Stomach (tissue), 4 donors: ENCODE data around the gene HEMK1.

Experiments
- EP300 ChIP-seq: sonication (generic); formaldehyde crosslinking; IDR thresholded peaks from one replicate; pipeline ENCODE4 v1.6.1; 2017; ENCODE audit warnings: antibody characterized with exemption
- POLR2A ChIP-seq, 4 donors: fragments of 450-650 bp; IDR thresholded peaks; one replicate each; pipeline ENCODE4 v1.6.1; 2016; ENCODE audit warnings: antibody characterized with exemption in 4 of 4, control low read depth in 2 of 4, mild to moderate bottlenecking in 1 of 4, moderate library complexity in 1 of 4
- POLR2AphosphoS5 ChIP-seq, 3 donors: sonication (generic); formaldehyde crosslinking; IDR thresholded peaks; one replicate each; pipeline ENCODE4 v1.6.1; 2016; ENCODE audit warnings: antibody characterized with exemption in 3 of 3
- TF ChIP-seq, protein P1 (sequence below), 7 experiments: fragments of 450-650 bp in 4 of 7; fragments of 200-600 bp in 3 of 7; sonication (generic) in 3 of 7; IDR thresholded peaks; one replicate each; pipeline ENCODE4 v1.5.1; 2016 to 2019; ENCODE audit warnings: antibody characterized with exemption in 7 of 7, control low read depth in 2 of 7, mild to moderate bottlenecking in 1 of 7

DNA sequence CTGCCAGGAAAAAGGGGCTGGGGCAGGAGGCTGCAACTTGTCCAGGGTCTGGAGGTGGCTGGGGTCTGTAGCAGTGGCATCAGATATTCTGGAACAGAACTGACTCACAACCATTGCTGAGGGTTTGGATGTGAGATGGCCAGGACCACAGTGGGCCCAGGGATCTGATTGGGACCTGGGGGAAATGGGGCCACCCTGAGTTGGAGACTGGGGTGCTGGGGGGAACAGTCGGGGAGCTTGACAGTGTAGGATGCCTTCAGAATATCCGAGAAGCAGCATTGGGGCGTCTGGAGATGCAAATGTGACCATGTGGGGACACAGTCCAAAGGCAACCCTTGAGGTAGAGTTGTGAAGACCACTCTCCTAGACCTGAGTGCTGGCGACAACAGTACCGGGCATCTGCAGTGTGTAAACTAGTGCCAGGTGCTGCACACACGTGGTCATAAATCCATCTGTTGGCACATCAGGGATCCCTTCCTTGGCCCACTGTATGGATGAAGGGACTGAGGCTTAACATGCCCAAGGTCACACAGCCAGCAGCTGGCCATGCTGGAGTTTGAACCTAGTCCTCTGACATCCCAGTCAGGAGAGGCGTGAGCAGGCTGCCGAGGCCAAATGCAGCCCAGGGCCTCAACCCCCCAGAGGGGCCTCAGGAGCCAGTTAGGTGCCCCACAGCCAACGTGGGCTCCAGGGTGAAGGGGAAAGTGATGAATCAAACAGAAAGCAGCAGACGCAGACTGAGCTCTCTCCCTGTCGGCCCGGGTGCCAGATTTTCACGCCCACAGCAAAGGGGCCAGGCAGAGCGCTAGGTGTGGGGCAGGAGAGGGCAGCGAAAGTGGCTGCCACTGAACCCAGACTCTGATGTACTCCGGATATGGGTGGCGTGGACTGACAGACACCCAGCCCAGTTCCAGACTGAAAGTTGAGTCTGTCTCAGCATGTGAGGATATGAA lies 18.8 kb downstream of the HEMK1 start:
- TF ChIP-seq POLR2AphosphoS5 (IDR thresholded peaks at IDR 0.05) (no peak), EP300 (no peak), POLR2A (IDR thresholded peaks at IDR 0.05) (no peak)
- TF ChIP-seq, protein P1, sequence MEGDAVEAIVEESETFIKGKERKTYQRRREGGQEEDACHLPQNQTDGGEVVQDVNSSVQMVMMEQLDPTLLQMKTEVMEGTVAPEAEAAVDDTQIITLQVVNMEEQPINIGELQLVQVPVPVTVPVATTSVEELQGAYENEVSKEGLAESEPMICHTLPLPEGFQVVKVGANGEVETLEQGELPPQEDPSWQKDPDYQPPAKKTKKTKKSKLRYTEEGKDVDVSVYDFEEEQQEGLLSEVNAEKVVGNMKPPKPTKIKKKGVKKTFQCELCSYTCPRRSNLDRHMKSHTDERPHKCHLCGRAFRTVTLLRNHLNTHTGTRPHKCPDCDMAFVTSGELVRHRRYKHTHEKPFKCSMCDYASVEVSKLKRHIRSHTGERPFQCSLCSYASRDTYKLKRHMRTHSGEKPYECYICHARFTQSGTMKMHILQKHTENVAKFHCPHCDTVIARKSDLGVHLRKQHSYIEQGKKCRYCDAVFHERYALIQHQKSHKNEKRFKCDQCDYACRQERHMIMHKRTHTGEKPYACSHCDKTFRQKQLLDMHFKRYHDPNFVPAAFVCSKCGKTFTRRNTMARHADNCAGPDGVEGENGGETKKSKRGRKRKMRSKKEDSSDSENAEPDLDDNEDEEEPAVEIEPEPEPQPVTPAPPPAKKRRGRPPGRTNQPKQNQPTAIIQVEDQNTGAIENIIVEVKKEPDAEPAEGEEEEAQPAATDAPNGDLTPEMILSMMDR (IDR thresholded peaks at IDR 0.05), result no peak
